Stimulated activated CD8-positive, alpha-beta memory T cell treated with anti-CD3 and anti-CD28 coated beads, Interleukin-2, amount 100 ng/mL, for 48 hours (primary cell): ENCODE data around the gene LEFTY1.

Experiments used
- DNase-seq, 2 donors: peaks; one replicate each; pipeline ENCODE4 v3.0.0-alpha.2; 2020; ENCODE audit warnings: low read depth in 2 of 2

LEFTY1 gene

GRCh38 chr1:225873281-225873850 lies 15.6 kb downstream of the LEFTY1 start:
- no peak for DNase-seq

DNA sequence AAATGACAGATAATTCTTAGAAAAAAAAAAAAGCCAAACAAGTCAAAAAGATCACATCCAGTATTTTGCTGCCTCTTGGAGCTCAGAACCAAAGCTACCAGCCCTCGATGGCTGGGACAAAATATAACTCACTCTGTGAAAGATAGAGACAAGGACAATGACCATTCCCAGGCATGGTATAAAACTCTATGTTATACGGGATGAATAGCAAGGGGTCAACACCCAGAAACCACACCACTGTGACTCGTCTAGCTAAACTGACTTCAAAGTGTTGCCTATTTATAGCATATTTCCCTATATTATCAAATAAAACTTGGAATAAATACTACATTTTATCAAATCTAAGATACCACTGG lies 16.9 kb downstream of the LEFTY1 start:
- DNase-seq: no peak

DNA sequence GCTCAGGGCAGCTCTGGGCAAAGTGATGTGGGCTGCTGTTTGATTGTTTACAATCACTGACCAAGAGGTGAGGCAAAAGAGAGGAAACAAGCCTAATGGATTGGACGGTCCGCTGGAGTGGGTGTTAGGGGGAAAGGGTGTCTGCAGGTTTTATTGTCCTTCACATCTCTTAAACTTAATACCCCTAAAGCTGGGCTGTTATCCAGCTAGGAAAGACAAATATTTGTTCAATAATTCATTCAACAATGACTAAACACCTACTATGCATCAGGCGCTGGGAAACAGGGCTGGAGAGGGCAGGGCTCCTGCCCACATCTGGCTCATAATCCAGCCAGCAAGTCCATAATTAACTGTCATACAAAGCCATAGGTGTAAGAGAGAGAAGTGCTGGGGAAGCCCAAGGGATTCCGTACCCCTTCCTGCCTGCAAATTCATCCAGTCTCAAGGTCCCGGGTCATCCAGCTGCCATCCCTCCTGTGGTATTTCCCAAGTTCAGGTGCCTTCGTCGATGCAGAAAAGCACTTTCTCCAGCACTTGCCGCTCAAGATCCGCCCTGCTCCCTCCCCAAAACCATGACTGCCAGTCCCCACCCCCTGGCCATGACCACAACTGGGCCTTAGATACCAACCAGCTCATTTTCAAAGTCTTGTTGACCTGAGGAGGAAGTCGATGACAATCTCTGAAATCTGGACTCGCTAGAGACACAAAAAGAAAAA lies 17.4 kb downstream of the LEFTY1 start:
- DNase-seq: no peak

- no peak for DNase-seq
These were observed 18.0 kb downstream of the LEFTY1 start for GRCh38 chr1:225870911-225871310.

GRCh38 chr1:225868631-225869330 lies 20.2 kb downstream of the LEFTY1 start:
- no peak for DNase-seq

DNA sequence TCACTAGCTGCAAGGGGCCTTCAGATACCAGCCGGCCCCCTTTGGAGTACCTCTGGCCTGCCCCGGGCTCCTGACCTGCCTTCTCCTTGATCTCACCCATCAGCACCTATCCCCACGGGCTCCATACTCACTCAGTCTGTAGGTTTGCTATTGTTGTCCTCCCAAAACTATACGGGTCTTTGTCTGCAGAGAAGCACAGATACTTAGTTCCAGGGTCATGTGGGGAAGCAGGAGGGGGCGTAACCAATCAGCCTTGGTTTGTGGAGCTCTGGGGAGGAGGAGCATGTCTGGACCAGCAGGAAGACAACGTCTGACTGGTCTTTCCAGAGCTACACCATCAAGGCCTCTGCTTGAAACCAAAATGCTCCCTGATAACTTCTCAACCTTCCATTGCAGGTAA lies 22.0 kb downstream of the LEFTY1 start:
- no peak for DNase-seq

DNA sequence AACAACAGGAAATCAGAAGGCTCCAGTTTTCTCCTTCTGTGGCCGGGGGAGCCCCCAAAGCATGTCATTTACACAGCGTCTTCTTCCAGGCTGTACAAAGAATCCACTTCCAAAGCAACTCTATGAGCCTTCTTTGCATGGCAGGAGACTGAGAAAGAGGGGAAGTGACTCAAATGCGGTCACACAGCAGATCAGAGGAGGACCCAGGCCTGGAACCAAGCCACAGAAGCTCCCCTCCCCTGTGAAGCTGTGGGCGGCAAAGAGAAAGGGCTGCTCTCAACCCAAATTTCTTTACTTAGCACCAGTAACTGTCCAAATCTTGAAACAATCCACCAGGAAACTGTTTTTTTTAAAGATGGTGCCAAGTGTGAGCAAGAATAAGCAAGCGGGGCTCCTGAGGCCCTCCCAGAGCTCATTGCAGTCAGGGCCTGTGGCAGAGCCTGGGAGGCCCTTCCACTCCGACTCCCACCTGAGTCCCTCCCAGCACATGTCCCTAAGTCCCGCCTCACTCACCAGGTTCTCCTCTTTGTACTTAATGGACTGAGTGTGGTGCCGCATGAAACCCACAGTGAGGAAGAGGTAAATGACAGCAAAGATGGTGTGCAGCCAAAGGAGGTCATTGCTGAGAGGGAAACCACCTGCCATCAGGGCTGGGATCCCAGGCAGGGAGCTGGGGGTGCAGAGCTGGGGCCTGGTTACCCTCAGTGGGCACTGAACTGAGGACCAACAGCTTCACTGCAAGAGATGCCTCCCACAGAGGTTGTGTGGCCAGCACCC lies 22.7 kb downstream of the LEFTY1 start:
- DNase-seq: peak; percentile 48 to 52

GRCh38 chr1:225865514-225865913 lies 23.4 kb downstream of the LEFTY1 start:
- no peak for DNase-seq

GRCh38 chr1:225863167-225863566 lies 25.8 kb downstream of the LEFTY1 start:
- DNase-seq: no peak

DNA sequence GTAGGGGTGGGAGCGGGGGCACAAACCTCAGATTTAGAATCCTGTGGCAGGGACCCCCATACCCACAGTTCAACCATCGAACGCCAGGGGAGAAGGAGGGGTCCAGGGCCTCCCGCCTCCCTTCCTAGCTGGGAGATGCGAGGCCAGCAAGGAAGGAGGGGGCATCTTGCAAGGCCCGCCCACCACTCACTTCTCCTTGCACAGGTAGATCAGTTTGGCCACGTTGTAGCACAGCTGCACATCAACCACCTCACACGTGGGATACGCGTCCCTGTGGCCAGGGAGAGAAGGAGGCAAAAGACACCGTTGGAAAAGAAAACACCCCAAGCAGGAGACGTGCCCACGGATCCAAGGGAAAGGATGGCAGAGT lies 26.4 kb downstream of the LEFTY1 start:
- no peak for DNase-seq

DNA sequence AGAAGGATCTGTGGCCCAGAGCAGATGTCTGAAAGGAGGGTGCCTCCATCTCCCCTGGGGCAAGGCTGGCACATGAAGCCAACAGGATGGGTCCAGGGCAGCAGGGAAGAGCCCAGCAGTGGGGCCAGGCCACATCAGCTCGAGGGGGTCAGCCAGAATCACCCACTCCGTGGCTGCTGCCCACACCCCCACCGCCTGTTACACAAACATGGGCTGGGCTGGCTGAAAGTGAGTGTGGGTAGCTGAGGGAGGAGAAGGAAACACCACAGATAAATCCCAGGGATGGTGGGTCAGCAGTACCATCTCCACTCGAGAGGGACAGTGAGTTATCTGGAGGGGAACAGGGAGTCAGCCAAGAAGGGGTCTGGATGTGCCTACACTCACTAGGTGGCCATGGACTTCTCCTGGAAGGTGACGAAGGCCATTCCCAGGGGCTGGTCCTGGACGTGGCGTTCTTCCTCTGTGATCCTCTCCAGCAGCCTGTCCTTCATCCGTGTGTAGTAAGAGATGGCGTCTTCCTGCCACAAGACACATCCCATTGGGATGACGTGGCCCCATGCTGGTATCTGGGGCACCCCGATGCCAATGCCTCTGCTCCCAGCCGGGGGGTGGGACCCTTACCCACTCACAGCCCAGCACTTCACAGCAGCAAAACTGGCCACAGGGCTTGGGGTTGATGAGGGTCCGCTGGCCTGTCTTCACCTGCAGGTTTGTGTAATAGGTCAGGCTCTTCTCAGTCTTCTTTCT lies 26.9 kb downstream of the LEFTY1 start:
- DNase-seq: no peak

GRCh38 chr1:225860876-225861441 lies 28.0 kb downstream of the LEFTY1 start:
- no peak for DNase-seq

GRCh38 chr1:225860107-225860506 lies 28.8 kb downstream of the LEFTY1 start:
- DNase-seq: no peak

DNA sequence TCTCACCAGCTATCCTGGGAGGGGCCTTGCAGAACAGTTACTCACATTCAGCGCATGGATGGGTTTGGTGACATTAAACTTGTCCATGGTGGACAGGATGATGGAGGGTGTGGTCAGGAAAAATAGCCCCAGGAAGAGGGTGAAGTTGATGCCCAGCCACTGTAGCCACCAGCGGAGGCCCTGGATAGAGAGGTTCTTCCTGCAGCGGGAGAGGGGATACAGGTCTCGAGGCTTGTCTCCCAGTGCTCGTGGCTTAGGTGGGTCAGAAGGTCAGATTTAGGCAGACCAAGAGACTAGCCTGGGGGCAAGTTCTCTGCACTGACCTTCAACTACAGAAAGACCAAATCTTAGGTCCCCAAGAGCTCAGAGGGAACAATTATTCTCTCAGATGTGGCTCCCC lies 29.8 kb downstream of the LEFTY1 start:
- no peak for DNase-seq

DNA sequence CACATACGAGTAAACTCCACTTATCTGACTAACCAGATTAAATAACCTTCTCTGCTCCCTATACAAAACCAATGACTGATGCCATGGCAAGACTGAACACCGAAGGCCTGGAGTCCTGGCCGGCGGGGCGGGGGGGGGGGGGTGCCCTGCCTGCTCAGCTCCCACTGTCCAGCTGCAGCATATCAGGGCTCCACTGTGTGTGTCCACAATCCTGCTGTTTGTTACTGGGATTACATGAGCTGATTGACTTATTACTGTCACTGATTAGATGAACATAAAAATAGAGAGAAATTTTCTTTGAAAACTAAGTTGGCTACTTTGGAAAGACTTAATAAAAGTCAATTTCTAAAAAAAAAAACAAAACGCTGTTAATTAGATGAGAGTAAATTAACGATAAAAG lies 31.7 kb downstream of the LEFTY1 start:
- no peak for DNase-seq

- no peak for DNase-seq
These were observed 33.2 kb downstream of the LEFTY1 start for GRCh38 chr1:225855503-225856300.

DNA sequence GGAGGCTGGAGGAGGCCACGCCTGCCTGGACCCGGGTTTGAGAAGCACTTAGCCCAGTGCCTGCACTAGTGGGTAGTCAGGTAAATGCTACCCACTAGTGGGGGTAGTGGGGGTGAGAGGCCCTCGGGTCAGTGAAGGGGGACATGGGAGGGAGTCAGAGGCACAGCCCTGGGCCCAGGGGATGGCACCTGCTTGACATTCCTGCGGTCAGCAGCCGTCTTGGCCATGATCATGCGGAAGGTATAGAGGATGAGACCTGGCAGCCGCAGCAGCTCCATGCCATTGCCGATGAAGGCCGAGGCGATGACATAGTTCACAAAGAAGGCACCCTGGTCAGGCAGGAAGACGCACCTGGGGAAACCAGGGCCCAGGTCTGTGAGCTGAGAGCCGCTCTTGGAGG lies 35.5 kb downstream of the LEFTY1 start:
- no peak for DNase-seq

- DNase-seq: no peak
These were observed 36.4 kb downstream of the LEFTY1 start for GRCh38 chr1:225852413-225853124.

DNA sequence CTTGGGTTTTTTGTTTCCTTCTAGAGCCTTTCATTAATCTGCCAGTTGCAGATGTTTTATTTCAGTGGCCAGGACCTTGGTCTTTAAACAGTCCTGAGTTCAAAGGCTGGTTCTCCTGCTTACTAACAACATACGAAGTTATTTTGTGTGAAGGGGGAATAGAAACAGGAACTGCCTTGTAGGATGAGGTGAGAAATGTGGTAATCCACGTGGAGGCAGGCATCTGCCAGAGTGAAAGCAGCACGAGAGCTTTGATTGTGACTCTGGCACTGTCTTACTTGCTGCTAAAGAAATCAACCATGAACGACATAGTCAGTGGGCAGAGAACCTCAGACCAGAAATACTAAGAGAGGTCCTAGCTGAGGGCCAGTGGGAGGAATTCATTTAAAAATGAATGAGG lies 37.1 kb downstream of the LEFTY1 start:
- DNase-seq: no peak

GRCh38 chr1:225850370-225850769 lies 38.6 kb downstream of the LEFTY1 start:
- DNase-seq: no peak
